ENCODE measurements around the gene CYP2C18. TPM values are rescaled to one million over a fixed set of nuclear protein-coding genes. Genes with fewer than 3 reads are reported as not detected.
"Not testable (repeated sequence)": the region's sequence is repeated elsewhere in the genome, so short reads cannot be mapped to it uniquely, and the experiment has no call there.

CYP2C18 gene
- total RNA-seq, 1 donor from 2014 or later: 1.1 TPM

DNA sequence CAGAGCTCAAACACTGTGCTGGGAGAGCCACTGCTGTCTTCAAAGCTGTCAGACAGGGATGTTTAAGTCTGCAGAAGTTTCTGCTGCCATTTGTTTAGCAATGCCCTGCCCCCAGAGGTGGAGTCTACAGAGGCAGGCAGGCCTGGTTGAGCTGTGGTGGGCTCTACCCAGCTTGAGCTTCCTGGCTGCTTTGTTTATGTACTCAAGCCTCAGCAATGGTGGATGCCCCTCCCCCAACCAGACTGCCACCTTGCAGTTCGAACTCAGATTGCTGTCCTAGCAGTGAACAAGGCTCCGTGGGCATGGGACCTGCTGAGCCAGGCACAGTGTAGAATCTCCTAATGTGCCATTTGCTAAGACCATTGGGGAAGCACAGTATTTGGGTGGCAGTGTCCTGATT lies 74.4 kb downstream of the CYP2C18 start:
- TF ChIP-seq, protein P1, sequence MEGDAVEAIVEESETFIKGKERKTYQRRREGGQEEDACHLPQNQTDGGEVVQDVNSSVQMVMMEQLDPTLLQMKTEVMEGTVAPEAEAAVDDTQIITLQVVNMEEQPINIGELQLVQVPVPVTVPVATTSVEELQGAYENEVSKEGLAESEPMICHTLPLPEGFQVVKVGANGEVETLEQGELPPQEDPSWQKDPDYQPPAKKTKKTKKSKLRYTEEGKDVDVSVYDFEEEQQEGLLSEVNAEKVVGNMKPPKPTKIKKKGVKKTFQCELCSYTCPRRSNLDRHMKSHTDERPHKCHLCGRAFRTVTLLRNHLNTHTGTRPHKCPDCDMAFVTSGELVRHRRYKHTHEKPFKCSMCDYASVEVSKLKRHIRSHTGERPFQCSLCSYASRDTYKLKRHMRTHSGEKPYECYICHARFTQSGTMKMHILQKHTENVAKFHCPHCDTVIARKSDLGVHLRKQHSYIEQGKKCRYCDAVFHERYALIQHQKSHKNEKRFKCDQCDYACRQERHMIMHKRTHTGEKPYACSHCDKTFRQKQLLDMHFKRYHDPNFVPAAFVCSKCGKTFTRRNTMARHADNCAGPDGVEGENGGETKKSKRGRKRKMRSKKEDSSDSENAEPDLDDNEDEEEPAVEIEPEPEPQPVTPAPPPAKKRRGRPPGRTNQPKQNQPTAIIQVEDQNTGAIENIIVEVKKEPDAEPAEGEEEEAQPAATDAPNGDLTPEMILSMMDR (IDR thresholded peaks at IDR 0.05; ENCODE audit: insufficient read depth, low read length, severe bottlenecking): no peak
- DNase-seq (ENCODE audit: low read depth) (no peak), FAIRE-seq (no peak)
- H3K4me3 ChIP-seq (ENCODE audit: low read depth, low read length): no peak overlapping the region
- H3K36me3 ChIP-seq (ENCODE audit: control insufficient read depth, insufficient read depth, low read length): no peaks in the 10 kb centered on the region
- H3K27me3 ChIP-seq (ENCODE audit: control insufficient read depth, insufficient read depth, low read length): no peaks in the 10 kb centered on the region

DNA sequence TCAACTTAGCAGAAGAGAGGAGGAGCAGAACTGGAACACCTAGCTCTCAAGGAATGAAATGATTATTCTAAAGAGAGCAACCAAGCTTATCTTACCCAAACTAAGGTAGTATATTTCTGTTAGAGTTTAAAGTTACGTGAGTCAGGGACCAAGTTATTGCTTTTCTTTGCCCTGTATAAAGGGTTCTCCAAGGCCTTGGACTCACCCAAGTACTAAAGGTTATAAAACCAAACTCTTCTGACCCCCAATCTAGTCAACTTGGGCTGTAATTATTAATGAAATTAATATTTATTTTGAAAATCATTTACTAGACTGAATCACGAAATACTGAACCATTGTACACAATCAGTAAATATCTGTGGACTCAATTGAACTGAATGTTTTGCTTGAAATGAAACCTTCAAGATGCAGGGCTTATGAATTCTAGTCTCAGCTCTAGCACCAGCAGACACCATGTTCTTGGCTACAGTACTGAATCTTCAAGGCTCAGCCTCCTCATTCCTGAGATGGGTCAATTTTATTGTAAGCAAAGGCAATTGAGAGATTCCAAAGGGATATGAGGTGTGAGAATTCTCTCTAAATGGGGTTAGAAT lies 77.2 kb downstream of the CYP2C18 start:
- TF ChIP-seq, protein P1 (IDR thresholded peaks at IDR 0.05; ENCODE audit: insufficient read depth, low read length, severe bottlenecking): no peak
- FAIRE-seq: no peak
- Histone ChIP-seq H3K4me3 (ENCODE audit: low read depth, low read length) (no peak overlapping the region), H3K27me3 (ENCODE audit: control insufficient read depth, insufficient read depth, low read length) (no peaks in the 10 kb centered on the region), H3K36me3 (ENCODE audit: control insufficient read depth, insufficient read depth, low read length) (no peaks in the 10 kb centered on the region)
- DNase-seq (ENCODE audit: low read depth): no peak

DNA sequence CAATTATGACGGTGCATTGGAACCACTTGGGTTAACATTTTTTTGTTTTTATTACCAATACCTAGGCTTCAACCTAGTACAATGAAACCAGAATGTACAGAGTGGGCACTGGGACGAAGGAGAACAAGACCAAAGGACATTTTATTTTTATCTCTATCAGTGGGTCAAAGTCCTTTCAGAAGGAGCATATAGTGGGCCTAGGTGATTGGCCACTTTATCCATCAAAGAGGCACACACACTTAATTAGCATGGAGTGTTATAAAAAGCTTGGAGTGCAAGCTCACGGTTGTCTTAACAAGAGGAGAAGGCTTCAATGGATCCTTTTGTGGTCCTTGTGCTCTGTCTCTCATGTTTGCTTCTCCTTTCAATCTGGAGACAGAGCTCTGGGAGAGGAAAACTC lies 78.9 kb downstream of the CYP2C18 start, which contains the start of gene CYP2C19:
CYP2C19 (plus strand) TSS at position 289 of the 400 bp plus-strand sequence; CDS start at position 314, 25 bp downstream.
- no peaks in the 10 kb centered on the region for H3K36me3 ChIP-seq (ENCODE audit: control insufficient read depth, insufficient read depth, low read length)
- TF ChIP-seq, protein P1 (IDR thresholded peaks at IDR 0.05; ENCODE audit: insufficient read depth, low read length, severe bottlenecking): no peak
- FAIRE-seq (no peak), DNase-seq (ENCODE audit: low read depth) (no peak)
- no peaks in the 10 kb centered on the region for H3K27me3 ChIP-seq (ENCODE audit: control insufficient read depth, insufficient read depth, low read length)
- no peak within 1 kb of the TSS for H3K4me3 ChIP-seq (ENCODE audit: low read depth, low read length)

DNA sequence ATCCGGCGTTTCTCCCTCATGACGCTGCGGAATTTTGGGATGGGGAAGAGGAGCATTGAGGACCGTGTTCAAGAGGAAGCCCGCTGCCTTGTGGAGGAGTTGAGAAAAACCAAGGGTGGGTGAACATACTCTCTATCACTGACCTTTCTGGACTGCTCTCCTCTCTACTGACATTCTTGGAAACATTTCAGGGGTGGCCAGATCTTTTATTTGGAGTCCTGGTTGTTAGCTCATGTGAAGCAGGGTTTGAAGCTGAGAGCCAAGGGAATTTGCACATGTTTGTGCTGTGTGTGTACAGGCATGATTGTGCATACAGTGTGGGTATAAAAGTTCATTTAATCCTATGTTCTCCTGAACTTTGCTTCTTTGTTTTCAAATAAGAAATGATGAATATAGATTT lies 91.9 kb downstream of the CYP2C18 start:
- H3K4me3 ChIP-seq (ENCODE audit: low read depth, low read length); DNase-seq (ENCODE audit: low read depth); H3K27me3 ChIP-seq (ENCODE audit: control insufficient read depth, insufficient read depth, low read length); FAIRE-seq; H3K36me3 ChIP-seq (ENCODE audit: control insufficient read depth, insufficient read depth, low read length): not testable (repeated sequence)

DNA sequence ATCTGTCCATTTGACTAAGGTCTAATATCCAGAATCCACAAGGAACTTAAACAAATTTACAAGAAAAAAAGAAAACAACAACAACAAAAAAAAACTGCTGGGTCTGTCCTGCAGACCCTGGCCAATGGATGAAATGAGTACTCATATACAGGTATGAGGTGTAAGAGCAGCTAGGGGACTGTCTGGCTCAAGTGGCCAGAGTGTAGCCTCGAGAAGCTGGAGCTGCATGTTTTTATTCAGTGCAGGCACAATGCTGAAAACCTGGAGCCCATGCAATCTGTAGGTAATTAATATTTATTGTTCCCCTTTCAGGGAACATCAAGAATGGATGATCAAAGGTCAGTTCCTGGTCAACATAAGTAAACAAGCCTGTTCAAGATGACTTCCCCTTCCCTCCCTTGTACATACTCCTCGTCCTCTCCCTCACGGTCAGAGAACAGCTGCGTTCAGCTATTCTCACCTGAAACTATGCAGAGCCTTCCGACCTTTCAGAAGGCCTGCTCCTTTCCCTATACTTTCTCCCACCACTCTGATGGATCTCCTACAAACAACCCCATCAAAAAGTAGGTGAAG lies 94.4 kb downstream of the CYP2C18 start:
- Histone ChIP-seq H3K4me3 (ENCODE audit: low read depth, low read length) (no peak overlapping the region), H3K36me3 (ENCODE audit: control insufficient read depth, insufficient read depth, low read length) (no peaks in the 10 kb centered on the region), H3K27me3 (ENCODE audit: control insufficient read depth, insufficient read depth, low read length) (no peaks in the 10 kb centered on the region)
- TF ChIP-seq, protein P1 (IDR thresholded peaks at IDR 0.05; ENCODE audit: insufficient read depth, low read length, severe bottlenecking): no peak
- DNase-seq (ENCODE audit: low read depth): no peak
- FAIRE-seq: no peak

DNA sequence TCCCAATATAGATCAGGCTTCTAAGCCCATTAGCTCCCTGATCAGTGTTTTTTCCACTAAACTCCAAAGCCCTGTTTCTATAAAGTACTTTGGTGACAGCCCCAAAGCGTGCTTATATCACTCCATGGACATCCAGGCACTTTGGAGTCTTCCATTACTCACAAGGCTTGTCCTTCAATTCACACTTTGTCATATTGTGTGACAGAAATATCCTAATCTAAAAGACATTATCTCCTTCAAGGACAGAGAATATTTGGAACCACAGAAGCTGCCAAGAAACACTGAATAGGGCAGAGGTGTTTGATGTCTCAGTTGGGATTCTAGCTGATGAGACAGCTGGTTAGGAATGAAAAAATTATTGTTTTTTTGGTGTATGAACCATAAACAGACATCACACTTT lies 97.3 kb downstream of the CYP2C18 start:
- FAIRE-seq (no peak), DNase-seq (ENCODE audit: low read depth) (no peak)
- Histone ChIP-seq H3K27me3 (ENCODE audit: control insufficient read depth, insufficient read depth, low read length) (no peaks in the 10 kb centered on the region), H3K36me3 (ENCODE audit: control insufficient read depth, insufficient read depth, low read length) (no peaks in the 10 kb centered on the region), H3K4me3 (ENCODE audit: low read depth, low read length) (no peak overlapping the region)
- TF ChIP-seq, protein P1 (IDR thresholded peaks at IDR 0.05; ENCODE audit: insufficient read depth, low read length, severe bottlenecking): no peak
